NCI-H1092 (cell line): Measurements from ENCODE around the gene POGLUT3.

Experiments used
- DNase-seq: peaks from one replicate; lab custom pipeline; 2025; lab: John Stamatoyannopoulos, UW

Gene POGLUT3

GRCh38 chr11:108500721-108501120 lies 2.5 kb upstream of the POGLUT3 start:
- no peak for DNase-seq

GRCh38 chr11:108500169-108500568 lies 2.0 kb upstream of the POGLUT3 start:
- DNase-seq = no peak

GRCh38 chr11:108498816-108499408 lies 728 bp upstream of the POGLUT3 start:
- DNase-seq = no peak

GRCh38 chr11:108497317-108498045 lies 703 bp downstream of the POGLUT3 start:
- peak; percentile 67 for DNase-seq

- DNase-seq = no peak
Measured at GRCh38 chr11:108496643-108497256, 1.4 kb downstream of the POGLUT3 start.

- DNase-seq = no peak
Measured at GRCh38 chr11:108495326-108495725, 2.9 kb downstream of the POGLUT3 start.

- DNase-seq = peak; percentile 21
Measured at GRCh38 chr11:108494182-108494581, 4.0 kb downstream of the POGLUT3 start.

GRCh38 chr11:108491936-108492335 lies 6.2 kb downstream of the POGLUT3 start:
- no peak for DNase-seq

GRCh38 chr11:108486828-108487227 lies 11.4 kb downstream of the POGLUT3 start:
- DNase-seq = no peak

- no peak for DNase-seq
Measured at GRCh38 chr11:108486331-108486730, 11.9 kb downstream of the POGLUT3 start.

GRCh38 chr11:108483163-108483562 lies 15.0 kb downstream of the POGLUT3 start:
- DNase-seq = no peak

- DNase-seq = no peak
Measured at GRCh38 chr11:108474664-108475463, 23.3 kb downstream of the POGLUT3 start.

GRCh38 chr11:108472681-108473080 lies 25.5 kb downstream of the POGLUT3 start:
- no peak for DNase-seq

GRCh38 chr11:108468478-108468864 lies 29.7 kb downstream of the POGLUT3 start:
- no peak for DNase-seq

- DNase-seq = peak; percentile 99
Measured at GRCh38 chr11:108467091-108467823, 30.9 kb downstream of the POGLUT3 start, which contains the start of gene C11orf65. C11orf65 (minus strand) TSS chr11:108467529; CDS start chr11:108461559, 5,970 bp downstream.

- DNase-seq = no peak
Measured at GRCh38 chr11:108466405-108466804, 31.8 kb downstream of the POGLUT3 start.

GRCh38 chr11:108453207-108453835 lies 44.9 kb downstream of the POGLUT3 start:
- no peak for DNase-seq
